ENCODE data around the gene ZSCAN1.

The ZSCAN1 gene, protein sequence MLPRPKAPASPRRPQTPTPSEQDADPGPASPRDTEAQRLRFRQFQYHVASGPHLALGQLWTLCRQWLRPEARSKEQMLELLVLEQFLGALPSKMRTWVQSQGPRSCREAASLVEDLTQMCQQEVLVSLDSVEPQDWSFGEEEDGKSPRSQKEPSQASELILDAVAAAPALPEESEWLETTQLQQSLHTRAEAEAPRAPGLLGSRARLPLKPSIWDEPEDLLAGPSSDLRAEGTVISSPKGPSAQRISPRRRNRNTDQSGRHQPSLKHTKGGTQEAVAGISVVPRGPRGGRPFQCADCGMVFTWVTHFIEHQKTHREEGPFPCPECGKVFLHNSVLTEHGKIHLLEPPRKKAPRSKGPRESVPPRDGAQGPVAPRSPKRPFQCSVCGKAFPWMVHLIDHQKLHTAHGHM

DNA sequence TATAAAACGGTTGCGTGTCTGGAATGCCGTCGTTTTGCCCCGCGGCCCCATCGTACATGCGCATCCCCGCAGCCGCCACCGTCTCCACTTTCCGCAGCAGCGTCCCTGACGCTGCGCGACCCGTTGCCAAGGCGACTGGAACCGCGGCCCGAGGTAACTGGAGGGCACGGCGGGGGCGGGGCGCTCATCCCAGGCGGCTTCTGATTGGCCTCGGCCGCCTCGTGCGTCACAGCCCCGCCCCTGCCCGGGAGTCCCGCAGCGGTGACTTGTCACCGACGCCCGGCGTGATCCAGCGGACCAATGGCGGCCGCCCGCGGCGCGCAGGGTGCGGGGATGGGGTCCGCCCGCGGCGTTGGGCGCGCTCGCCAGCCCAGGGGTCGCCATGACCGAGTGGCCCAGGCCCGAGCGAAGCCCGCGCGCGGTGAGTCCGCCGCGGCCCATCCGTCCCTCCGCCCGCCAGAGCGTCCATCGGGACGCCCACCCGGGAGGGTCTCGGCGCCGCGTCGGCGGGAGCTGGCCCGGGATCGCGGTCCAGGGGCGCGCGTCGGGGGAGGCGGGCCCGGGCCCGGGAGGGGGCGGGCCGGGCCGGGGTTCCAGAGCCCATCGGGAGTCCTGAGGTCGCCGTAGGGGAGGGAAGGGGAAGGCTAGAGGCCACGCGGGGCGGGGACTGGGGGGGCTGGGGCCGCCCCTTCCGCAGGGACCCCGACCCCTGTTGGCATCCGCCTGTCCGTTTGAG lies at the start of gene ZSCAN1:
Gene ZSCAN1 (plus strand): TSS at position 285 of the 736 bp plus-strand sequence. CDS start 3,812 bp downstream, outside the sequence.
- TF ChIP-seq, protein P1, sequence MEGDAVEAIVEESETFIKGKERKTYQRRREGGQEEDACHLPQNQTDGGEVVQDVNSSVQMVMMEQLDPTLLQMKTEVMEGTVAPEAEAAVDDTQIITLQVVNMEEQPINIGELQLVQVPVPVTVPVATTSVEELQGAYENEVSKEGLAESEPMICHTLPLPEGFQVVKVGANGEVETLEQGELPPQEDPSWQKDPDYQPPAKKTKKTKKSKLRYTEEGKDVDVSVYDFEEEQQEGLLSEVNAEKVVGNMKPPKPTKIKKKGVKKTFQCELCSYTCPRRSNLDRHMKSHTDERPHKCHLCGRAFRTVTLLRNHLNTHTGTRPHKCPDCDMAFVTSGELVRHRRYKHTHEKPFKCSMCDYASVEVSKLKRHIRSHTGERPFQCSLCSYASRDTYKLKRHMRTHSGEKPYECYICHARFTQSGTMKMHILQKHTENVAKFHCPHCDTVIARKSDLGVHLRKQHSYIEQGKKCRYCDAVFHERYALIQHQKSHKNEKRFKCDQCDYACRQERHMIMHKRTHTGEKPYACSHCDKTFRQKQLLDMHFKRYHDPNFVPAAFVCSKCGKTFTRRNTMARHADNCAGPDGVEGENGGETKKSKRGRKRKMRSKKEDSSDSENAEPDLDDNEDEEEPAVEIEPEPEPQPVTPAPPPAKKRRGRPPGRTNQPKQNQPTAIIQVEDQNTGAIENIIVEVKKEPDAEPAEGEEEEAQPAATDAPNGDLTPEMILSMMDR (conservative IDR thresholded peaks at IDR 0.05; ENCODE audit: low read depth, low read length), result no peak
- DNase-seq (ENCODE audit: low read depth), result peak; percentile 48
- peak within 1 kb of the TSS; percentile 40 for H3K4me3 ChIP-seq (ENCODE audit: low read length)

DNA sequence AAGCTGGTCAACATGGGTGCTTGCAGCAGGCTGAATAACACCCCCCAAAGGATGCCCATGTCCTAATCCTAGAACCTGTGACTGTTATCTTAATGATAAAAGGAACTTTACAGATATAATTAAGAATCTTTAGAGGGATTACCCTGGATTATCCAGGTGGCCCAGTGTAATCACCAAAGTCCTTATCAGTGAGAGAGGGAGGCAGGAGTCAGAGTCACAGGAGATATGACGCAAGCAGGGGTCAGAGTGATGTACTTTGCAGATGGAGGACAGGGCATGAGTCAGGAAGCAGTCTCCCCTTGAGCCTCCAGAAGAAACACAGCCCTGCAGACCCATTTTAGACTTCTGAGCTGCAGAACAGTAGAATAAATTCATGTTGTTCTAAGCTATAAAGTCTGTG lies 41.0 kb upstream of the ZSCAN1 start:
- DNase-seq (ENCODE audit: low read depth), result no peak
- H3K4me3 ChIP-seq (ENCODE audit: low read length), result no peak overlapping the region
- TF ChIP-seq, protein P1 (conservative IDR thresholded peaks at IDR 0.05; ENCODE audit: low read depth, low read length), result no peak

DNA sequence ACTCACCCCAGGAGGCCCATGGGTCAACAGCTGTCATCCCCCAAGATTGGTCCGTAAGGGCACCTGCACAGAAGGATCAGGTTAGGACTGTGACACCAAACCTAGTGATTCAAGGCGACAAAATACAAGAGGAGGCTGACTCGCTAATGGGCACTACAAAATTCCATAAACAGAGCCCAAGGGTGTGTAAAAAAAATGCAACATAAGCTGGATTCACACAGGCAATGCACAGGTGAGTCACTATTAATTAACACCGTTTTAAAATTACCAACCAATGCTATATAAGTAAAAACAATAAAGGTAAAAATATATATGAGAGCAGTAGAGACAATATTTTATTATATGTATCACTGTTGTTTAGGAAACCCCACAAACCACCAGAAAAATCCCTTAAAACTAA lies 33.1 kb upstream of the ZSCAN1 start:
- no peak for DNase-seq (ENCODE audit: low read depth)
- H3K4me3 ChIP-seq (ENCODE audit: low read length), result no peak overlapping the region
- TF ChIP-seq, protein P1 (conservative IDR thresholded peaks at IDR 0.05; ENCODE audit: low read depth, low read length), result no peak

DNA sequence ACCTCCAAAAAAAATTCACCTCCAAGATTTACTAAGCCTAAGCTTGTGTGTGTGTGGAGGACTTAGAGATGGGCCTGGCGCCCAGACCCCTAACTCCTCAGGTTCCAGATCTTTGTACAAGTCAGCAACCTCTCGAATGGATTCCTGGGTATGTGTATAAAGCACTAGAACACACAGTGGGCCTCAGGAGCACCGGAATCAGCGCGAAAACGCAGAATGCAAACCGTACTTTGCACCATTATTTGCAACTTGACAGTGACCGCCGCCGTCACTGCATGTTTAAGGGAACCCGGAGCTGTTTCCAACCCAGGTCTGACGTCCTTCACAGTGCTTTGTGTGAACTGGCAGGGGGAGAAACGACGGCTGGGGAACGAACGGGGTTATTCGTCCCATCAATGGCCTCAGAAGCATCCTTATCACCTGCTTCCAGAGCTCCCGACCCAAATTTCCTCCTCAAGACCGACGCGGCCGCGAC lies 31.9 kb upstream of the ZSCAN1 start:
- DNase-seq (ENCODE audit: low read depth), result no peak
- TF ChIP-seq, protein P1 (conservative IDR thresholded peaks at IDR 0.05; ENCODE audit: low read depth, low read length), result no peak
- H3K4me3 ChIP-seq (ENCODE audit: low read length), result peak overlapping the region; percentile 76

DNA sequence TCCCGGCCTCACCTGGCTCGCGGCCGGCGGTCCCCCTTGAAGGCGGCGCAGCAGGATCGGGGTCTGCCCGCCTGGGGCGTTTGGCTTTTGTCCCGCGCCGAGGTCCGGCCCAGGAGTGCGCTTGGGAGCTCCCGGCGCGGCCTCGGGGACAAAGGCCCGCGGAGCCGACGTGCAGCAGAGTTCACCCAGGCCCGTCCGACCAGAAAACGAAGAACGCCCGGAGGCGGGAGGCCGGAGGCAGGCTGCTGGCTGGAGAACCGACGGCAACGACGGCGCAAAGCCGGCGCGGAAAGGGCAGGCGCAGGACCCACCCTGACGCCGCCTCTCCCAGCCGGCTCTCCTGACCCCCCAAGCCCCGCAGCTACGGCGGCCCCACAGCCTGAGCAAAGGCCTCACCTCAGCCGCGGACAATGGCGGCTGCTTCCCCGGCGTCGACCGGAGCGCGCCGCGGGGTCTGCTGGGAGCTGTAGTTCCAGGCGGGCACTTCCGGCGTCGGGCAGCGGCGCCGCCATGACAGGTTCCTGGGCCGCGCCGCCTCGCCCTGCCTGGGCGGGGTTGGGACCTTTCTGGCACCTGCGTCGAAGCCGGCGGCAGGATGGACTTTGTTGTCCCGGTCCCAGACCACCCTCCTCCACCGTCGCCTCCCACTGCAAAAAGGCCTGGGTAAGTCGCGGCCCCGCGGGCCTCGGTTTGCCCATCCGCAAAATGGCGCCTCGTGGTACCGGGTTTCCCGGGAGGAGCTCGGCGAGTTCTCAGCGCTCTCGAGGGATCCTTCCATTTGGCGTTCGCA lies 31.2 kb upstream of the ZSCAN1 start, which contains the start of gene ZNF606:
Gene ZNF606 (minus strand): TSS at position 437 of the 790 bp plus-strand sequence. CDS start 1,501 bp downstream, outside the sequence.
- DNase-seq (ENCODE audit: low read depth), result peak; percentile 54
- peak within 1 kb of the TSS; percentile 76 for H3K4me3 ChIP-seq (ENCODE audit: low read length)
- TF ChIP-seq, protein P1 (conservative IDR thresholded peaks at IDR 0.05; ENCODE audit: low read depth, low read length), result no peak

DNA sequence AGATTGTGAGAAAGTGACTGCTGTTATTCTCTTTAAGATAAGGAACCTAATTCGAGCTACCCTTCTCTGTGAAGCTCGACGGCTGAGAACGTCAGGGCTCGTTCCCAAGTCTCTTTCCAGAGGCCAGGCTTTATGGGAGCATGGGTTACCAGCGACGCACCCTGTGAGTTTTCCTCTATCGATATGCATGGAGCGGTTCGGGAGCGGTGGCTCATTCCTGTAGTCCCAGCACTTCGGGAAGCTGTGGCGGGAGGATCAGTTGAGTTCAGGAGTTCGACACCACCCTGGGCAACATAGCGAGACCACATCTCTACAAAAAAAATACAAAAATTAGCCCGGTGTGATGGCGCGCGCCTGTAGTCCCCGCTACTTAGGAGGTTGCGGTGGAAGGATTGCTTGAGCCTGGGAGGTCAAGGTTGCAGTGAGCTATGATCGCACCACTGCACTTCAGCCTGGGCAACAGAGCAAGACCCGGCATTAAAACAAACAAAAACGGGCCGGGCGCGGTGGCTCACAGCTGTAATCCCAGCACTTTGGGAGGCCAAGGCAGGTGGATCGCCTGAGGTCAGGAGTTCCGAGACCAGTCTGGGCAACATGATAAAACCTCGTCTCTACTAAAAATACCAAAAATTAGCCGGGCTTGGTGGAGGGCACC lies 30.5 kb upstream of the ZSCAN1 start:
- no peak for DNase-seq (ENCODE audit: low read depth)
- peak overlapping the region; percentile 76 for H3K4me3 ChIP-seq (ENCODE audit: low read length)
- TF ChIP-seq, protein P1 (conservative IDR thresholded peaks at IDR 0.05; ENCODE audit: low read depth, low read length), result no peak
